Endodermal cell (in vitro differentiated cells): ENCODE measurements around the gene RBM6. TPM values are rescaled to one million over a fixed set of nuclear protein-coding genes. Genes with fewer than 3 reads are reported as not detected.
"Not testable (repeated sequence)": the region's sequence is repeated elsewhere in the genome, so short reads cannot be mapped to it uniquely, and the experiment has no call there.

Experiments used
- DNase-seq: peaks from one replicate; pipeline ENCODE4 v3.0.0-alpha.2; 2017
- H3K27ac ChIP-seq: 2 replicates; pipeline ENCODE4 v1.5.1; 2013; ENCODE audit warnings: mild to moderate bottlenecking, low read depth, low read length, moderate library complexity
- H3K27me3 ChIP-seq: 2 replicates; pipeline ENCODE4 v1.6.1; 2013; ENCODE audit warnings: mild to moderate bottlenecking, low read length, moderate library complexity; ENCODE audit not compliant: insufficient read depth, control insufficient read depth, poor library complexity, severe bottlenecking
- H3K36me3 ChIP-seq: 2 replicates; pipeline ENCODE4 v1.7.0; 2013; ENCODE audit warnings: mild to moderate bottlenecking, low read length, moderate library complexity; ENCODE audit not compliant: control insufficient read depth, insufficient read depth
- H3K4me1 ChIP-seq: one replicate; pipeline ENCODE4 v1.7.0; 2013; ENCODE audit warnings: low read length; ENCODE audit not compliant: control insufficient read depth, insufficient read depth
- H3K4me3 ChIP-seq: 2 replicates; pipeline ENCODE4 v1.5.1; 2013; ENCODE audit warnings: mild to moderate bottlenecking, low read length, moderate library complexity
- H3K9ac ChIP-seq: 2 replicates; pipeline ENCODE4 v1.6.1; 2013; ENCODE audit warnings: mild to moderate bottlenecking, low read length, moderate library complexity; ENCODE audit not compliant: poor library complexity, severe bottlenecking; ENCODE audit errors: extremely low read depth
- H3K9me3 ChIP-seq: 2 replicates; pipeline ENCODE4 v1.6.1; 2013; ENCODE audit warnings: mild to moderate bottlenecking, low read length, moderate library complexity; ENCODE audit not compliant: control insufficient read depth
- H3K27ac Mint-ChIP-seq: 2 replicates; pipeline ENCODE4 v1.8.0; 2020; ENCODE audit warnings: mixed read lengths
- H3K27me3 Mint-ChIP-seq: 2 replicates; pipeline ENCODE4 v1.8.0; 2021; ENCODE audit warnings: mild to moderate bottlenecking, mixed read lengths; ENCODE audit not compliant: insufficient read depth
- H3K36me3 Mint-ChIP-seq: 2 replicates; pipeline ENCODE4 v1.8.0; 2020; ENCODE audit warnings: low read depth, mixed read lengths
- H3K4me1 Mint-ChIP-seq: 2 replicates; pipeline ENCODE4 v1.8.0; 2020; ENCODE audit warnings: mixed read lengths
- H3K4me3 Mint-ChIP-seq: 2 replicates; pipeline ENCODE4 v1.8.0; 2020; ENCODE audit warnings: mild to moderate bottlenecking, moderate library complexity, mixed read lengths
- H3K9me3 Mint-ChIP-seq: 2 replicates; pipeline ENCODE4 v1.8.0; 2020; ENCODE audit warnings: mild to moderate bottlenecking, mixed read lengths
- WGBS, 2 experiments: methylation state at CpG; one replicate each; pipeline versions ENCODE4 v1.1.5 to v1.1.7; 2013; ENCODE audit warnings: missing lambda C conversion rate in 2 of 2, mixed read lengths in 1 of 2; ENCODE audit not compliant: insufficient coverage in 1 of 2, insufficient read length in 1 of 2; 5-methylcytosine and 5-hydroxymethylcytosine counted together
- total RNA-seq, 2 donors: library from RNA; stranded (reverse); fragmentation: NEBNext Ultra II Directional in 1 of 2; extraction: Animal tissue kit (Norgen Biotek cat#: 25700) in 1 of 2; gene quantifications; 2 replicates in 1 of 2; 3 replicates in 1 of 2; pipeline ENCODE4 v1.2.1, GENCODE V29; 2021
- TF ChIP-seq, protein P1 (sequence below): fragments of 200-600 bp; sonication (generic); conservative IDR thresholded peaks from 2 replicates; pipeline ENCODE4 v1.5.0; 2021; ENCODE audit warnings: antibody characterized with exemption, mild to moderate bottlenecking

The RBM6 gene
- total RNA-seq, 2 donors from 2014 or later = 116 to 168 TPM

DNA sequence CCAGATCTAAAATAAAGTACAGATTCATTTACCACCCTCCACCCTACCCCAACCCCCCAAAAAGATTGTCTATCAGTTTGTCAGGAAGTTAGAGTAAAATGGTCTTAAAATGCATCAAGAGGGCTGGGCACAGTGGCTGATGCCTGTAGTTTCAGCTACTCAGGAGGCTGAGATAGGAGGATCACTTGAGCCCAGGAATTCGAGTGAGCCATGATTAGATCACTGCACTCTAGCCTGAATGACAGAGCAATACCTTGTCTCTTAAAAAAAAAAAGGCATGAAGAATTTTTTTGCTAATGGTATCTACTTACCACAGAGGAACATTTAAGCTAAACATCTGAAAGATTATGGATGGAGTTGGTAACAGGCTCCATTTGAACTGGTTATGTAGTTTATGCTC lies 71.0 kb downstream of the RBM6 start:
- peaks cover 47% of the 10 kb centered on the region for H3K36me3 Mint-ChIP-seq
- Histone ChIP-seq H3K36me3 (peaks cover 13% of the 10 kb centered on the region), H3K27me3 (no peaks in the 10 kb centered on the region), H3K9ac (no peak overlapping the region), H3K27ac (no peak overlapping the region), H3K9me3 (no peaks in the 10 kb centered on the region), H3K4me3 (no peak overlapping the region), H3K4me1 (no peaks in the 10 kb centered on the region)
- no peak overlapping the region for H3K27ac Mint-ChIP-seq
- H3K9me3 Mint-ChIP-seq = no peaks in the 10 kb centered on the region
- no peaks in the 10 kb centered on the region for H3K4me1 Mint-ChIP-seq
- no peaks in the 10 kb centered on the region for H3K27me3 Mint-ChIP-seq
- TF ChIP-seq, protein P1, sequence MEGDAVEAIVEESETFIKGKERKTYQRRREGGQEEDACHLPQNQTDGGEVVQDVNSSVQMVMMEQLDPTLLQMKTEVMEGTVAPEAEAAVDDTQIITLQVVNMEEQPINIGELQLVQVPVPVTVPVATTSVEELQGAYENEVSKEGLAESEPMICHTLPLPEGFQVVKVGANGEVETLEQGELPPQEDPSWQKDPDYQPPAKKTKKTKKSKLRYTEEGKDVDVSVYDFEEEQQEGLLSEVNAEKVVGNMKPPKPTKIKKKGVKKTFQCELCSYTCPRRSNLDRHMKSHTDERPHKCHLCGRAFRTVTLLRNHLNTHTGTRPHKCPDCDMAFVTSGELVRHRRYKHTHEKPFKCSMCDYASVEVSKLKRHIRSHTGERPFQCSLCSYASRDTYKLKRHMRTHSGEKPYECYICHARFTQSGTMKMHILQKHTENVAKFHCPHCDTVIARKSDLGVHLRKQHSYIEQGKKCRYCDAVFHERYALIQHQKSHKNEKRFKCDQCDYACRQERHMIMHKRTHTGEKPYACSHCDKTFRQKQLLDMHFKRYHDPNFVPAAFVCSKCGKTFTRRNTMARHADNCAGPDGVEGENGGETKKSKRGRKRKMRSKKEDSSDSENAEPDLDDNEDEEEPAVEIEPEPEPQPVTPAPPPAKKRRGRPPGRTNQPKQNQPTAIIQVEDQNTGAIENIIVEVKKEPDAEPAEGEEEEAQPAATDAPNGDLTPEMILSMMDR = no peak
- no peak overlapping the region for H3K4me3 Mint-ChIP-seq
- 78 to 85% methylated on average over 1 of the region's 1 CpG for WGBS, 2 experiments
- no peak for DNase-seq

DNA sequence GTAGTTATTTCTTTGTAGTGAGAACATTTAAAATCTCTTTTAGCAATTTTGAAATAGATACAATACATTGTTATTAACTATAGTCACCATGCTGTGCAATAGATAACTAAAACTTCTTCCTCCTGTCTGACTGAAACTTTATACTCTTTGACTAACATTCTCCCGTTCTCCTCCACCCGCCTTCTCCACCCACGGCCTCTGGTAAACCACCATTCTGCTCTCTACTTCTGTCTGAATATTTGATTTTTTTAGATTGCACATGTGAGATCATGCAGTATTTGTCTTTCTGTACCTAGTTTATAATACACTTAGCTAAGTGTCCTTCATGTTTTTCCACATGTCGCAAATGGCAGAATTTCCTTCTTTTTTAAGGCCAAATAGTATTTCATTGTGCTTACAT lies 76.0 kb downstream of the RBM6 start:
- Histone ChIP-seq H3K36me3 (peaks cover 34% of the 10 kb centered on the region), H3K4me1 (no peaks in the 10 kb centered on the region), H3K4me3 (no peak overlapping the region), H3K9ac (no peak overlapping the region), H3K27ac (no peak overlapping the region), H3K27me3 (no peaks in the 10 kb centered on the region), H3K9me3 (no peaks in the 10 kb centered on the region)
- Mint-ChIP-seq H3K27ac (no peak overlapping the region), H3K4me3 (no peak overlapping the region), H3K9me3 (peaks cover 2% of the 10 kb centered on the region), H3K36me3 (peaks cover 60% of the 10 kb centered on the region), H3K4me1 (no peaks in the 10 kb centered on the region), H3K27me3 (no peaks in the 10 kb centered on the region)
- no peak for DNase-seq
- 80 to 91% methylated on average over 1 to 4 of the region's 4 CpGs for WGBS, 2 experiments
- TF ChIP-seq, protein P1 = no peak

DNA sequence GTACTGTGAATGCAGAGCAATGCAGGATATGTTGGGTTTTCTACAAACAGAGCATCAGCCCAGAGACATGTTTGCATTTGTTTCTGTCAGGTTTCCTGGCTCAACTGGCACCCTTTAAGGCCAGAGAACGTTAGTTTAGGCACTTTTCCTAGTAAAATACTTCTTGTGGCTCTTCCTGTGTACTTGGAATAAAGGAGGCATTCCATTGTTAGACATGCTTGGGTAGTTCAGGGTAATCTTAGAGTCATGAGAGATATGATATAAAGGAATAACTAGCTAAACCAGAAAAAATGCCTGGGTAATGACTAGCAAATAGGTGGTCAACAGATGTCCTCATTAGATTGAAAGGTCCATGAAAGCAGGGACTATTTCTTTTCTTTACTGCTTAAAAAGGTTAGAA lies 88.4 kb downstream of the RBM6 start:
- no peaks in the 10 kb centered on the region for H3K4me1 ChIP-seq
- H3K36me3 ChIP-seq = peaks cover 12% of the 10 kb centered on the region
- no peak overlapping the region for H3K4me3 ChIP-seq
- no peak overlapping the region for H3K9ac ChIP-seq
- 78 to 85% methylated on average over 1 of the region's 1 CpG for WGBS, 2 experiments
- Mint-ChIP-seq H3K27ac (no peak overlapping the region), H3K27me3 (no peaks in the 10 kb centered on the region), H3K4me3 (no peak overlapping the region), H3K9me3 (peaks cover 2% of the 10 kb centered on the region), H3K4me1 (no peaks in the 10 kb centered on the region), H3K36me3 (peaks cover 40% of the 10 kb centered on the region)
- no peaks in the 10 kb centered on the region for H3K27me3 ChIP-seq
- no peak for DNase-seq
- no peaks in the 10 kb centered on the region for H3K9me3 ChIP-seq
- TF ChIP-seq, protein P1 = no peak
- no peak overlapping the region for H3K27ac ChIP-seq

DNA sequence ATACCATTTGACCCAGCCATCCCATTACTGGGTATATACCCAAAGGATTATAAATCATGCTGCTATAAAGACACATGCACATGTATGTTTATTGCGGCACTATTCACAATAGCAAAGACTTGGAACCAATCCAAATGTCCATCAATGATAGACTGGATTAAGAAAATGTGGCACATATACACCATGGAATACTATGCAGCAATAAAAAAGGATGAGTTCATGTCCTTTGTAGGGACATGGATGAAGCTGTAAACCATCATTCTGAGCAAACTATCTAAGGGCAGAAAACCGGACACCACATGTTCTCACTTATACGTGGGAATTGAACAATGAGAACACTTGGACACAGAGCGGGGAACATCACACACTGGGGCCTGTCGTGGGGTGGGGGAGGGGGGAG lies 91.3 kb downstream of the RBM6 start:
- H3K9ac ChIP-seq, H3K27me3 Mint-ChIP-seq, DNase-seq, H3K36me3 ChIP-seq, H3K4me3 ChIP-seq, H3K27ac Mint-ChIP-seq, H3K27ac ChIP-seq, H3K4me3 Mint-ChIP-seq, H3K27me3 ChIP-seq, H3K4me1 Mint-ChIP-seq, H3K9me3 Mint-ChIP-seq, H3K4me1 ChIP-seq, H3K9me3 ChIP-seq: not testable (repeated sequence)
- peaks cover 34% of the 10 kb centered on the region for H3K36me3 Mint-ChIP-seq
- 97% methylated on average over 4 of the region's 5 CpGs; no CpG with 5 or more reads in 1 of the 2 experiments for WGBS, 2 experiments
